HG02588 (cell line): Measurements from ENCODE around the gene KCNK15.
"Not testable (repeated sequence)": the region's sequence is repeated elsewhere in the genome, so short reads cannot be mapped to it uniquely, and the experiment has no call there.

ENCODE experiments used
- ATAC-seq: cut with Tn5 transposase; IDR thresholded peaks from one replicate; pipeline ENCODE4 v1.9.1; 2021; ENCODE audit warnings: mild to moderate bottlenecking, moderate library complexity; ENCODE audit not compliant: unreplicated experiment

KCNK15 gene

DNA sequence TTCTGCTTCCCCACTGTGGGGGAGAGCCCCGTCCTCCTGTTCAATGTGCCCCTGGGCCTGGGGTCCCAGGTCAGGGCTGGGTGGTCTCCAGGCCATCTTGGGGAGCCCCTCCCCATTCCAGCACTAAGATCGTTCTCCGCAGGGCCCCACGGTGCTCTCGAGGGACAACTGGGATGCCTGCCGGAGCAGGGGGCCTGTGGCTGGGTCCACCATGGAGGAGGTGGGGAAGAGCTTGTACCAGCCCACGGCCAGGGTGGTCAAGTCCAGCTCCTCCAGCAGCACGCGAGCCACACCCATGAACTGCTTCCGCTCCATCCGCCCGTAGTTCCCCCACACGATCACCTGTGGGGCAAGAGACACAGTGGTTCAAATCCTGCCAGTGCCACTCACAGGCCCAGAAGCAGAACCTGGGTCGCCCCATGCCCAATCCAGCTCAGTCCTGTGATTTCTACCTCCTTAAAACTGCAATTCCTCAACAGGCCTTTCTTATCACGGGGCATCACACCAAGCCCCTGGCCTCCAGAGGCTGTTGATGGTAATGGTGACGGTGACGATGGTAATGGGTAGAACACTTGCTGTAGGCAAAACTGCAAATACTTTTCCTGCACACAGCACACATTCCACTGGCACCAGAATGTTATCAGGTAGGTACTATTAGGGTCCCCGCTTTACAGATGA, 10.5 kb downstream of the KCNK15 start:
- ATAC-seq = no peak

DNA sequence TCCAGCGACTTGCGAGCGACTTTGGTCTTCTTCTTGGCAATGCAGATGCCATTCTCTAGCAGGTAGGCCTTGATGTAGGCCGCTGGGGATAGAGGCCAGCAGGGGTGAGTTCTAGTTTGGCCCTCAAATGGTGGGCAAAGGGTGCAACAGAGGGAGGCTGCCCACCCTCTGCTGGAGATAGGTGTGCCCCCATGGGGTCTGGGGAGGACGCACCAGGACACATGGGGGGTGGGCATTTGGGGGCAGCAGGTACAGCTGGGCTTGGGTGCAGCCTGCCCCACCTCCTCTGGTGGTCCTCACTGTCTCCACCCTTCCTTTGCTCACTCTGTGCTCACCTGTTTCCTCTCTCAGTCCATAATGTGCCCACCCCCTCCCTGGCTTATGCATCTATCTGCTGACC, 11.3 kb downstream of the KCNK15 start:
- no peak for ATAC-seq

DNA sequence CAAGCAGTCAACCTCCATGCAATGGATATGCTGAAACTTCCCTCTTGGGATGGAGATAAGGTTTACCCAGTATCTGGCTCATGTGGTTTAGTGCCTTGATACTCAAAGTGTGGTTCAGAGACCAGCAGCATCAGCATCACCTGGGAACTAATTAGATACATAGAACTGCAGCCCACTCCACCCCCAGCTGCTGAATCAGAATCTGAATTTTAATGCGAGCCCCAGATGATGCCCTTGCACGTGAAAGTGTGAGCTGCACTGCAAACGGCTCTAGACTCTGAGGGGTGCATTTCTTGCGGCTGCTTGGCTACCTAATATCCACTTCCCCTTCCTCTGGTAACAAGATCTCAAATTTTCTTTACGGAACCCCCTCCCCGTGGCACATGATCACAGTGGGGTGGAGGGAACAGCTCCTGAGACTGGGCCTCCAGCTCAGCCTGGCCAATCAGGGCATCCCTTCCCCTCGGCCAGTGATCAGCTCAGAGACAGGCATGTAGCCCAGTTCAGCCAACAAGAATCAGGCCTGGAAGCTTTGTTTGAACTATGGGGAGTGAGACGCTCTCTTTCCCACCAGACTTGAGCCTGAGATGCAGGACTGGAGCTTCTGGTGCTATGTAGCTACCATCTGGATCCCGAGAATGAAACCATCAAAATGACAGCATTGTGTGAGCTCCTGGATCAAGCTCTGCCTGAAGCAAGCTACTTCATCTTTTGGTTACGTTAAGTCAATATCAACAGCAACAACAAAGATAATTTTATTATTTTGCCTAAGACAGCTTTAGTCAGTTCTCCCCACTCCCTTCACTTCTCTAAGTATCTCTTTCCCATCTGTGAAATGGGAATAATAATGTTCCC, 12.8 kb downstream of the KCNK15 start:
- no peak for ATAC-seq

DNA sequence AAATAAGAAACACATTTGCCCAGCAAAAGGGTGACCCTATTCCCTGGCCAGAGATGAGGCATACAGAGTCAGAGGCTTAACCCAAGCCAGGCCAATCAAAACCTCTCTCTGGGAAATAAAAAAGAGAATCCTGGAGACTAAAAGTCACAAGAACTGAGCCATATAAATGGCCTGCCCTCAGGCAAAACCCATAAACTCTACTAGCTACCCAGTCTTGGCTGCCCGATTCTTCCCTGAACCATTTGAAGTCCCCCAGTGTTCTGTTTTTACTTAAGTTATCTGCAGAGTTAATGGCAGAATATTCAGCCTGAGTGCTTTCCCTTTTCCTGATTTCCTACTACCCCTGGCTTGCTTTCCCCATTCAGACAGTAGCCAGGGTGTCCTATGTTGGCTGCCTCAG, 13.9 kb downstream of the KCNK15 start:
- no peak for ATAC-seq

DNA sequence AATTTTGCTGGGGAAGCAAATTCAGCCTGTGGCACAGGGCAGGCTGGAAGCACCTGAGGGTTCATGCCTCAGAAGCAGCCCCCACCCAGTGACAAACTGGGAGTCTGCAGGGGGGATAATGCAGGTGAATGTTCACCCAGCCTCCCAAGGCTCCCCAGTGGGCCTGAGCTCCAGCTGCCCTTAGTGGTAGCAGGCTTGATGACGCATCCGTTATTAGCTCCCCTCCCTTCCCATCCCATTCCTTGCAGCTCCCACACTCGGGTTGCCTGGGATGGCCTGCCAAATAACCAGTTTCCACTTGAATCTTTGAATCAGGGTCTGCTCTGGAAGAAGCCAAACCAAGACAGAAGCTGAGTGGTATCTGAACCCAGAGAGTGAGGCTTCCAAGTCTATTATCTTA, 15.8 kb downstream of the KCNK15 start:
- ATAC-seq = no peak

DNA sequence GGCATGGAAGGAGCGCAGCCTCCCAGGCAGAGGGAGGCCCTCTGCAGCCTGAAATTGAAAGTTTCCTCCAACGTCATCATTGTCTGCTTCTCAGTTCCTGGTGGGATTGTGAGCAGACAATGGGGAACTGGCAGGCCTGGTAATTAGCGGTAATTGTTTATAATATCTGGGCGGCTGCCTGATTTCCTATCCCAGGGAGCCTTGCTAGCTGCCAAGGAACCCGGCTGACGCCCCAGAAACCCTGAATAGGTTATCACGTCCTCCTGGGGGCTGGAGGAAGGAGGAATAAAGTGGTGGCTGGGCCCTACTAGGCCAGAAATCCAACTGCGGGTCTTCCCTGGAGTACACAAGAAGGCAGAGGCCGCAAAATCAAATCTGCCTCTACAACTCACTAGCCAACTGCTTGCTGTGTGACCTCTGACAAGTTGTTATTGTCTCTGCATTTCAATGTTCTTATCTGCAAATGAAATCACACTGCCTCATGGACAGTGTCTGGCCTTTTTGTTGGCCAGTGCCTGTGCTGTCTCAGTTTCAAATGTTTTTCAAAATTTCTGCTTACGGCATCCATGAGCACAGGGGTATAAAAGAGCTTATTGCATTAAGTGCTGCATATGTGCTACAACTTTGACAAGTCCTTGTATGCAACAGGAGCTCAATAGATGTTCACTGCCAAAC, 16.9 kb downstream of the KCNK15 start:
- ATAC-seq = no peak

DNA sequence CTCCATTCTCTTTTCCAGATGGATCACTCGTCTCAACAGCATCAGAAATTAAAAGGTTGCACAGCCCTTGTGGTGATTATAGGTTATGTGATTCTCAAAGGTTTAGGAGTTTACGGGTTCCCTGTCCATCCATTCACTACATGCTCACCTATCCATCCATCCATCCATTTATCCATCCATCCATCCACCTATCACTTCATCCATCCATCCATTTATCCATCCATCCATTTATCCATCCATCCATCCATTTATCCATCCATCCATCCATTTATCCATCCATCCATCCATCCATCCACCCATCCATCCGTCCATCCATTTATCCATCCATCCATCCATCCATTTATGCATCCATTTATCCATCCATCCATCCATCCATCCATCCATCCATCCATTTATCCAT, 18.1 kb downstream of the KCNK15 start:
- ATAC-seq = not testable (repeated sequence)

DNA sequence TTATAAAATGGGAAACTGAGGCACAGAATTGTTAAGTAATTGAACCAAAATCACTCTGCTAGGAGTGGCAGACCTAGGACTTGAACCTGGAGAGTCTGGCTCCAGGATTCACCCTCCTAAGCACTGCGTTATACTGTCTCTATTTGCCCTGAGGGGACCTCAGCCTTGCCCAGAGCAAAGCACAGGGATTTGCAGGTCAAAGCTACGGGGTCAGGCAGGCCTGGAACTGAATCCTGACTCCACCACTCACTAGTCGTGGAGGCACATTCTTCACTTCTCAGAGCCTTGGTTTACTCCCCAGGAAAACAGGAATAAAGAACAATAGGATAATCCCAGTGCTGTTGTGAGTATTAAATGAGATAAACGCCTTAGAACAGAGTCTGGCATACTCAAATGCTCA, 19.4 kb downstream of the KCNK15 start:
- ATAC-seq = no peak

DNA sequence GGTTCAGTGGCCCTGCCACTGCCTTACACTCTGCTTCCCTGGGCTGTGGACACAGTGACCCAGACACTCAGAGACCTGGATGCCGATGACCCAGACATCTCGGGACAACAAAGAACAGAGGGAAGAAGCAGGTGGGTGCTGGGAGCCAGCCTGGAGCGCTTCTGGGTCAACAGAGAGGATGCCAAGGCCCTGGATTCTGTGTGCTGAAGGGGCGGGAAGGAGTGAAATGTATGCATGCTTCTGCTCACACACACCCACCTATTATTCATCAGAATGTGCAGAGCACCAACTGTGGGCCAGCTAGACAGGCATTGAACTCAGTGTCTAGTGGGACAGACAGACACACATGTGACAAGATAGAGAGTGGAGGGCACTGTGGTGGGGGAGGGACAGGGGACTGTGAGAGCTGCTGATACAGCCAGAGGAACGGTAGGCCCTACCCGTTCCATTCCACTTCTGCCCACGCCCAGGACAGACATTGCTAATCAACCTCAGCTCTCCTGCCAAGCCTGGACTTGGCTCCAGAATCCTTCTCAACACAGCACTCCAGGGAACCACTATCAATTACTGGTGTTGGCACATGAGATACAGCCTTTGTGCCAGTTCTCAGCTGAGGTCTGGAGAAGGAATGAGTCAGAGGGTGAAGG, 20.2 kb downstream of the KCNK15 start:
- no peak for ATAC-seq

DNA sequence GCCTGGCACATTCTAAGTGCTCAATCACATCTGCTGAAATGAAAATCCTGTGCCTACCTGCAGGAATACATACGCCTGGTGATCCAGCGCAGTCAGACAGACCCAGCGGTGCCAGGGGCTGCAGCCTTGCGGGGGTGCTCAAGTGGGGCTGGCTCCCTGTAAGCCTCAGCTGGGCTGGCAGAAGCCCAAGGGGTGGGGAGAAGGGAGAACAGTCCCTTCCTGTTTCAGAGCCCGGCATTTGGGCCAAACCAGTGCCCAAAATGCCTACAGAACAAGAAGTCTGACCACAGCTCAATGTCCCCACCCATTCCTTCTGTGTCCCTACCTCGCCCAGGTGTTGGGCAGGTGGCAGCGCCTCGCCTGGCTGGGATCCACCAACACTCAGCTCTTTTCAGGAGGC, 22.6 kb downstream of the KCNK15 start:
- ATAC-seq = no peak

DNA sequence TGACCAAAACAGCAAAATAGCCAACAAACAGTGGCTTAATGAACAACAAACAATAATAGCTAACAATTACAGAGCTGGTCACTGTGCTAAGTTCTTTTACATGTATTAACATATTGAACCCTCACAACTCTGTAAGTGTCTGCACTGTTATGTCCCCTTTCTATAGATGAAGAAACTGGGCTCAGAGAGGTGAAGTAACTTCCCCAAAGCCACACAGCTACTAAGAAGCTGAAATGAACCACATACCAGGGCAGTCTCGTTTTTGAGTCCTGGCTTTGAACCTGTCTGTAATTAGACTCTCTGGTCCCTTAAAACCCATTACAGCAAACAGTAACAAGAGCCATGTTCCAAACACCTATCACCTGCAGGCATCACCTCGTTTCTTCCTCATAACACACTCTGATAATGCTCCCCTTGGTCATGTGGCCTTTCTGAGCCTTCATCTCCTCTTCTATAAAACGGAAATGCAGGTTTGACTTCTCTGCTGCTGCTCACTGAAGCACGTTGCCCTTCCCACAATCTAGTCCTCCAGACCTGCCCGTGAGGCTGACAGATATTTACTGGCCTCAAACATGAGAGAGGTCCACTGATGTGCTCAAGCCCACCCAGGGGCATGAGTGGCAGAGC, 23.3 kb downstream of the KCNK15 start:
- ATAC-seq = no peak

DNA sequence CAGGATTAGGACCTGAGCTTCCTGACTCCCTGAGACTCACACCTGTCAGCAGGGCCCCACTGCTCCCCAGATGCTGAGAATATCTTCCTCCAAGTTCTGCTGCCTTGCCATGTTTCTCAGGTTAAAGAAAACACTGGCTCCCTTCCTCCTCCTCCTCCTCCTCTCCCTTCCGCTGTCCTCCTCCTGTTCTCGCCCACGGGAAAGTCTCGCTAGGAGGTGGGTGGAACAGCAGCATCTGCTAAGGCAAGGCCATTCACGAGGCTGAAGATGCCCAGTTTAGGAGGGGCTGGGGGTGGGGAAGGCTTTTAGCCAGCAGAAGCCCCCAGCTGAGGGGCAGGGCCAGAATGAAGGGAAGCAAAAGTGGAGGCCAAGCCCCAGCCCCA, 23.8 kb downstream of the KCNK15 start:
- ATAC-seq = no peak

DNA sequence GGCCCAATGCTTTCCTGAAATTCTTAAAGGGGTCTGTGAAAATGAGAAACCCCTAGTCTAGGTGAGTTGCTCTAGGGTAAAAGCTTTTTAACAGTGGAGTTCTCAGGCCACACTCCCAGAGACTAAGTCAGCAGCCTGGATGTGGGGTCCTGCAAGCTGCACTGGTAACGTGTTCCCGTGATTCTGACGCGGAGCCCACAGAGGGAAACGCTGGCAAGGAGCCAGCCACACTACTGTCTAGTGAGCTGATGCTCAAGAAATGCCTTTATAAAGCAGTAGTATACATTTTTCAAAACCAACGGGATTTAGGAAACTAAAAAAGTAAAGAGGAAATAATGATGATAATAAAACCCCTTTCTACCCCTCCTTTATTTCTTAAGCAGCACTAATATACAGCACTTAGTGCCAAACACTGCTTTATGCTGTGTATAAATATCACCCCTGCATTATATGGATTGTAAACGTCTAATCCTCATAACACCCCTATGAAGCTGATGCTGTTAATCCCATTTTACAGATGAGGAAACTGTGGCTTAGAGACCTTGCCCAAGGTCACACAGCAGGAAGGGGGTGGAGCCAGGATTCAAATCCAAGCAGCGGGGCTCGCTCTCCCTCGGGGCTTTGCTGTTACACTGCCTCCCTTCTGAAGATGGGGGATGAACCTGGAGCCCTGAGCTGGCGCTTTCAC, 25.0 kb downstream of the KCNK15 start:
- no peak for ATAC-seq

DNA sequence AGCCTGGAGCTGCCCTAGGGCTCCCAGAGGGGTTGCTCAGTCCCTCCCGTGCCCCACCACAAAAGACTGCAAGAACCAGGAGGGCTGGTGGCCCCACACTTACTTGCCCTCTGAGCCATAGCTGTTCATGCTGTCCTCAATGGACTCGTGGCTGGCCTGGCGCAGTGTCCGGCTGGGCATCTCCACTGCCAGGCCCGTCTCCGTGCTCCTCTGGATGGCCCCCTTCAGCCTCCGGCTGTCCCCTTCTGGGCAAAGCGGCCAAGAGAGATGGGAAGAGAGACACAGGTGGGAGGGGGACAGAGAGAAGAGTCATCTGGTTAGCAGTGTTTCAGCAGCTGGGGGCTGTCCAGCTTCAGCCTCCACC, 25.5 kb downstream of the KCNK15 start:
- no peak for ATAC-seq

DNA sequence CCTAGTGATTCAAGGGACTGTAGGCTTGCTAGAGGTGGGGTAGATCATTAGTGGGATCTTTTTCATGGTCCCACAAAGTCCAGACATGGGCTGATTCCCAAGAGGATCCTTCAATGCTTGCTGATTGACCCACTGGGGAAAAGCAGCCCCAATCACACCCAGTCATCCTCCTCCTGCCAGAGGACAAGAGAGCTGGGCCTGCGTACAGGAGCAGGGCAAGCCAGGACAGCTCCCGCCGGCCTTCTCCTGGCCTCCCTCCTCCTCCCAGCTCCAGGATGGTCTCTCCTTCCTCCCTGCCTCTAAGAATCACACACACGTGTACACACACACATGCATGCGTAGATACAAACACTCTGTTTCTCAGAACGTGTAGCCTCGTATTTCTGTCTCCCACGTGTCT, 27.0 kb downstream of the KCNK15 start:
- no peak for ATAC-seq

DNA sequence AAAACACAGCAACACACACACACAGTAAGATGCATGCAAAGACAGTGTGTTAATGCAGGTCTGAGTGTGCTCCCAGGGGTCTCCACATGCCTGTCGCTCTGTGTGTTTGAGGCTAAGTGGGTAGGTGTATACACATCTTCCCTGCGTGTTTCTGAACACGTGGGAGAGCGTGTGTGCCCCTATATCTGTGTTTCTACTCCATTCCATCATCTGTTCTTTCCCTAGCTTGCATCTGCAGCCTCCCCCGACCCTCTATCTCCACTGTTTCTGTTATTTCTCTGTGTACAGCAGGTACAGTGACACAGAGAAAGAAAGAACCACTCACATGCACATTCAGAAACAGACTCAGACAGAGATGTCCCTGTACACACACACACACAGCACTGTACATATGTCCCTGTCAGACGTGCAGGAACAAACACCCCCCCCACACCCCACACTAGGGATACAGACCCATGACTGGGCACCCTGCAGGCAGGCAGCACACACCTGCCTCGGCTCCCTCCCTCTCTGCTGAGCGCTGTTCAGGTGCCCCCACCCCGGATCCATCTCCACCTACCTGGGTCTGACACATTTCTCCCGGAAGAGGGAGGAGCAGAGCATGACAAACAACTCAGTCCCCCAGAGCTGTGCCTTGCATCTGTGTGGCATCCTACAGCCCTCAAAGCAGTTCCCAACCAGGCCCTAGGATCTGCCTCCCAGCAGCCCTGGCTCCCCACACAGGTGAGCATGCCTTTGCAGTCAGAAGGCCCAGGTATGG, 27.6 kb downstream of the KCNK15 start:
- ATAC-seq = no peak

DNA sequence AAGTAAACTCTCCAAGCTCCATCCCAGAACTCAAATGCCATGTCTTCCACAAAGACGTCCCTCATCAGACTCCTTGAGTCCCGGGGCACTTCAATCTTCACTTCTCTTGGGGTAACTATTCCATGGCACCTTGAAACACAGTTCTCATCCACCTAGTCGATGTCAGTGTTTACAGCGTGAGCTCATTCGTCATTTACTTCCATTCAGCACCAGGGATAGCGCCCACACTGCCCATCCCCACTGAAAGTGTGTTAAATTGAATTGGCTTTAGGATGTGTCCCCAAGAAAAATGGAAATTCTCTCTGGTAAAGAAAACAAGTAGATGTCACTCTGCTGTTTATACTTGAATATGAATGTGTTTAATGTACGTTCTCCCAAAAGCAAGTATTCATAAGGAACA, 31.3 kb downstream of the KCNK15 start:
- ATAC-seq = no peak

DNA sequence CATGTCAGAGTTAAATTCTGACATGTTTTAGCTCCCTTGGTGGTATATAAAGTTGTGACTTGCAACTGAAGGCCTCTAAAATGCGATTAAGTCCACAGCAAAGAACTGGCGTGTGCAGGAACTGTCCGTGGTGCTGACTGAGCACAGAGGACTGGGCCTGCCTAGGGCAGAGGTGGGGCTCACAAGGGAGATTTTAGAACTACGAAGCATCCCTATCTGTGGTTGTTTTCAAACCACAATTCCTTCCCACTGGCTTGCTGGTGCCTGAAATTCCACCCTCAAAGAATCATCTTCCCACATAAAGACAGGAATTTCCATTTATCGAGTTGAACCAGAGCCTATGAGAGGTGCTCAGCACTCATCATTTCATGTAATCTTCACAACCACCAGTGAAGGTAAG, 34.6 kb downstream of the KCNK15 start:
- no peak for ATAC-seq

DNA sequence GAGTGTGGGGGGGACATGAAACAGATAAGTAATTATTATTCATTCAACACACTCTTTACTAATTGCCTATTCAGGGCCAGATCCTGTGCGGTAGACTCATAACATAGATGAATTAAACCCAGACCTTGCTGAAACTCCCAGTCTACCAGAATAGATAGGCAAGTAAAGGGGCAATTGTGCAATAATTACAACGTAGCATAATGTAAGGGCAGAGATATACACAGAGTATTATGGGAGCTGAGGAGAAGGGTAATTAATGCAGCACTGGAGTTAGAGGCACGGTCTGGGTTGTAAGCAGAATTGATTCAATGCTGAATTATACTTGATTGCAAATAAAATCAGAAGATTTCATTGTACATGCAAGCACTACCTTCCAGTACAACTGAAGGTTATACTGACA, 35.5 kb downstream of the KCNK15 start:
- no peak for ATAC-seq

DNA sequence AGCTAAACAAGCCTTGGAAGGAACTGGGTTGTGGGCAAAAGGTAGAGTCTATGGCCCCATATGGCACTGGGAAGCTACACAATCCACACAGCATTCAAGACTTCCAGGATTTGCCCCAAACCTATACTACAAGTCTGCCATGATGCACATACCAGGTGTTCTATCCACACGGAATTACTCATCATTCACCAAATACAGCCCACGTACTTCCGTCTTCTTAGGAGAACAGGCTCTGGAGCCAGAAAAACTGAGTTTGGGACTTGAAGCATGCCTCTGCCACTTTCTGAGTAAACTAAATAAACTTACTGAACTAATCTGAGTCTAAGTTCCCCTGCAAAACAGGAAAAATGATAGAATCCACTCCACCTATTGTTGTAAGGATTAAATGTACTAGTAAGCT, 36.1 kb downstream of the KCNK15 start:
- ATAC-seq = no peak
